Measurements from ENCODE around the gene MYL4.

The MYL4 gene

DNA sequence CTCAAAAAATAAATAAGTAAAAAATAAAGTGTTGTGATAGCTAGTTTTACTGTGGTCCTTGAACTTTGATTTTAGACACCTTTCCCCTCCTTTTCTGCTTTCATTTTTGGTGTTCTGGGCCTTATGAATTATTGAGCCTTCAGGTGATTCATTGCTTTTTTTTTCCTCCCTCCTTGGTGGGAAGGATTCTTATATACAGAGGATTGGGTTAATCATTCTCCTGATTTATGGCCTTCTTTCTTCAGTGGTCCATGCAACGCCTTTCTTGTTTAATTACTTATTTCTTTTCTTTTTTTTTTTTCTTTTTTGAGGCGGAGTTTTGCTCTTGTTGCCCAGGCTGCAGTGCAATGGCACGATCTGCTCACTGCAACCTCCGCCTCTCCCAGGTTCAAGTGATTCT is 8.0 kb upstream of the MYL4 start:
- no peaks in the 10 kb centered on the region for H3K27me3 ChIP-seq (ENCODE audit: insufficient read depth, poor library complexity, severe bottlenecking)
- no peak overlapping the region for H3K27ac ChIP-seq (replicated peaks)
- DNase-seq (ENCODE audit: low read depth in 1 of 2, low spot score in 1 of 2), result no peak
- TF ChIP-seq POLR2AphosphoS5 (IDR thresholded peaks at IDR 0.05; ENCODE audit: low read depth) (no peak), SPI1 (IDR thresholded peaks at IDR 0.05; ENCODE audit: borderline replicate concordance, low read depth) (no peak), GABPA (IDR thresholded peaks at IDR 0.05; ENCODE audit: low read depth) (no peak)
- TF ChIP-seq, protein P1, sequence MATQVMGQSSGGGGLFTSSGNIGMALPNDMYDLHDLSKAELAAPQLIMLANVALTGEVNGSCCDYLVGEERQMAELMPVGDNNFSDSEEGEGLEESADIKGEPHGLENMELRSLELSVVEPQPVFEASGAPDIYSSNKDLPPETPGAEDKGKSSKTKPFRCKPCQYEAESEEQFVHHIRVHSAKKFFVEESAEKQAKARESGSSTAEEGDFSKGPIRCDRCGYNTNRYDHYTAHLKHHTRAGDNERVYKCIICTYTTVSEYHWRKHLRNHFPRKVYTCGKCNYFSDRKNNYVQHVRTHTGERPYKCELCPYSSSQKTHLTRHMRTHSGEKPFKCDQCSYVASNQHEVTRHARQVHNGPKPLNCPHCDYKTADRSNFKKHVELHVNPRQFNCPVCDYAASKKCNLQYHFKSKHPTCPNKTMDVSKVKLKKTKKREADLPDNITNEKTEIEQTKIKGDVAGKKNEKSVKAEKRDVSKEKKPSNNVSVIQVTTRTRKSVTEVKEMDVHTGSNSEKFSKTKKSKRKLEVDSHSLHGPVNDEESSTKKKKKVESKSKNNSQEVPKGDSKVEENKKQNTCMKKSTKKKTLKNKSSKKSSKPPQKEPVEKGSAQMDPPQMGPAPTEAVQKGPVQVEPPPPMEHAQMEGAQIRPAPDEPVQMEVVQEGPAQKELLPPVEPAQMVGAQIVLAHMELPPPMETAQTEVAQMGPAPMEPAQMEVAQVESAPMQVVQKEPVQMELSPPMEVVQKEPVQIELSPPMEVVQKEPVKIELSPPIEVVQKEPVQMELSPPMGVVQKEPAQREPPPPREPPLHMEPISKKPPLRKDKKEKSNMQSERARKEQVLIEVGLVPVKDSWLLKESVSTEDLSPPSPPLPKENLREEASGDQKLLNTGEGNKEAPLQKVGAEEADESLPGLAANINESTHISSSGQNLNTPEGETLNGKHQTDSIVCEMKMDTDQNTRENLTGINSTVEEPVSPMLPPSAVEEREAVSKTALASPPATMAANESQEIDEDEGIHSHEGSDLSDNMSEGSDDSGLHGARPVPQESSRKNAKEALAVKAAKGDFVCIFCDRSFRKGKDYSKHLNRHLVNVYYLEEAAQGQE (IDR thresholded peaks at IDR 0.05; ENCODE audit: insufficient replicate concordance, low read depth), result no peak
- TF ChIP-seq, protein P2, sequence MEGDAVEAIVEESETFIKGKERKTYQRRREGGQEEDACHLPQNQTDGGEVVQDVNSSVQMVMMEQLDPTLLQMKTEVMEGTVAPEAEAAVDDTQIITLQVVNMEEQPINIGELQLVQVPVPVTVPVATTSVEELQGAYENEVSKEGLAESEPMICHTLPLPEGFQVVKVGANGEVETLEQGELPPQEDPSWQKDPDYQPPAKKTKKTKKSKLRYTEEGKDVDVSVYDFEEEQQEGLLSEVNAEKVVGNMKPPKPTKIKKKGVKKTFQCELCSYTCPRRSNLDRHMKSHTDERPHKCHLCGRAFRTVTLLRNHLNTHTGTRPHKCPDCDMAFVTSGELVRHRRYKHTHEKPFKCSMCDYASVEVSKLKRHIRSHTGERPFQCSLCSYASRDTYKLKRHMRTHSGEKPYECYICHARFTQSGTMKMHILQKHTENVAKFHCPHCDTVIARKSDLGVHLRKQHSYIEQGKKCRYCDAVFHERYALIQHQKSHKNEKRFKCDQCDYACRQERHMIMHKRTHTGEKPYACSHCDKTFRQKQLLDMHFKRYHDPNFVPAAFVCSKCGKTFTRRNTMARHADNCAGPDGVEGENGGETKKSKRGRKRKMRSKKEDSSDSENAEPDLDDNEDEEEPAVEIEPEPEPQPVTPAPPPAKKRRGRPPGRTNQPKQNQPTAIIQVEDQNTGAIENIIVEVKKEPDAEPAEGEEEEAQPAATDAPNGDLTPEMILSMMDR (IDR thresholded peaks at IDR 0.05; ENCODE audit: insufficient read depth, low read length), result no peak
- no peak overlapping the region for H3K4me3 ChIP-seq (replicated peaks; ENCODE audit: insufficient read depth, low read length)

DNA sequence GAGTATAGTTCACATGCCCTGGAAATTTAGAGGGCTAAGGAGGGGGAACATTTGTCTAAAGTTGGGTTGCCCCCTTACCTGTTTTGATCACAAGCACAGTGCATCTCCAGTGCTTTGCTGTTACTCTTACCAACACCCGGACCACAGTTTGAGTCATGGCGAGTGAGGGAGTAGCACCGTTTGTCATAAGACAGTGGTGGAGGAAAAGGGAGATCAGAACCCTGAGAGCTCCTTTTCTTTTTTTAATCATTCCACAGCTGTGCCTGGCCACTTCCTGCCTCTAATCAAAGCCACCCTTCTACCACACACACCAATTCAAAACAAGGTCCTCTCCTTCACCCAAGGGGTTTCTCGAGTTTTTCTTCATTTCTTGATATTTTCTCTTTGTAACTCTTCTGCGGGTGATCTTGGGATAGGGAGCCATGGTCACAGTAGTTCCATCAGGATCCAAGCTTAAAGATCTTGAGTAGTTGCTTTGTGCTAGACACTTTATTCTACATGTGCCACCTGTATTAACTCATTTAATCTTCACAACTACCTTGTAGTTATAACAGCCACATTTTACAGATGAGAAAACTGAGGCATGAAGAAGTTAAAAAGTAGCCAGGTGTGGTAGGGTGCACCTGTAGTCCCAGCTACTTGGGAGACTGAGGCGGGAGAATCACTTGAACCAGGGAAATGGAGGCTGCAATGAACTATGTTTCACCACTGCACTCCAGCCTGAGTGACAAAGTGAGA is 5.0 kb upstream of the MYL4 start:
- TF ChIP-seq, protein P2 (IDR thresholded peaks at IDR 0.05; ENCODE audit: insufficient read depth, low read length), result no peak
- no peak for TF ChIP-seq SPI1 (IDR thresholded peaks at IDR 0.05; ENCODE audit: borderline replicate concordance, low read depth)
- TF ChIP-seq, protein P1 (IDR thresholded peaks at IDR 0.05; ENCODE audit: insufficient replicate concordance, low read depth), result no peak
- no peak for TF ChIP-seq GABPA (IDR thresholded peaks at IDR 0.05; ENCODE audit: low read depth)
- no peak for TF ChIP-seq POLR2AphosphoS5 (IDR thresholded peaks at IDR 0.05; ENCODE audit: low read depth)
- no peak overlapping the region for H3K4me3 ChIP-seq (replicated peaks; ENCODE audit: insufficient read depth, low read length)
- no peak for DNase-seq (ENCODE audit: low read depth in 1 of 2, low spot score in 1 of 2)
- no peaks in the 10 kb centered on the region for H3K27me3 ChIP-seq (ENCODE audit: insufficient read depth, poor library complexity, severe bottlenecking)
- H3K27ac ChIP-seq (replicated peaks), result no peak overlapping the region

DNA sequence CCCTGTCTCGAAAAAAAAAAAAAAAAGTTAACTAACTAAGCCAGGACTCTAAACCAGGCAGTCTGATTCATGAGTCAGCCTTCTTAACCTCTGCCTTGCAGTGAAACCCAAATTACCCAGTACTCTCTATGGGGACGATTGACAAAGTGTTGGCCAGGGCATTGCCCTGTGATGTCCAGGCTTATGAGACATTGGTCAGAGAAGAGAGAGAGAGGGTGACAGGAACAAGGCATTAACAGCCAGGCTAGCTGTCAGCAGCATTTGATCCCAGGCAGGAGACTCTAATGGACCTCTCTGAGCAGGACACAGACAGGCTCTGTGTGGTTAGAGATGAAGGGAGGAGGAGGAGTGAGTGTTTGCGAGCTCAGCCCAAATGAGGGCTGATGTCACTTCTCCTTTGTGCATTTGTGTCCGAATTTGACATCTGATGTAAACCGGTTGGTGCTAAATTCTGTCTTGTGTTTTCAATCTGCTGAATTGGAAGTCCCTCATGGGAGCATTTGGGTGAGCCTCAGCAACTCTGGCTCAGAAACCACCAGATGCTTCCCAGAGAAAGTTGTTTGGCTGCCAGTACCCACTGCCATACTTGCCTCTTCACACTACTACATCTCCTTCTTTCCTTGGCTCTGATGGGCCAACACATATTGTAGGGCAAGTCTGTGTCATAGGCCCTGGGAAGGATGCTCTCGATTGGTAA is 4.3 kb upstream of the MYL4 start:
- Histone ChIP-seq H3K27me3 (ENCODE audit: insufficient read depth, poor library complexity, severe bottlenecking) (no peaks in the 10 kb centered on the region), H3K27ac (replicated peaks) (no peak overlapping the region), H3K4me3 (replicated peaks; ENCODE audit: insufficient read depth, low read length) (no peak overlapping the region)
- TF ChIP-seq, protein P2 (IDR thresholded peaks at IDR 0.05; ENCODE audit: insufficient read depth, low read length), result no peak
- TF ChIP-seq POLR2AphosphoS5 (IDR thresholded peaks at IDR 0.05; ENCODE audit: low read depth) (no peak), GABPA (IDR thresholded peaks at IDR 0.05; ENCODE audit: low read depth) (no peak), SPI1 (IDR thresholded peaks at IDR 0.05; ENCODE audit: borderline replicate concordance, low read depth) (no peak)
- TF ChIP-seq, protein P1 (IDR thresholded peaks at IDR 0.05; ENCODE audit: insufficient replicate concordance, low read depth), result no peak
- no peak for DNase-seq (ENCODE audit: low read depth in 1 of 2, low spot score in 1 of 2)

All from HL-60 (cell line).